ENCODE measurements around the gene PIK3R1.

The PIK3R1 gene

DNA sequence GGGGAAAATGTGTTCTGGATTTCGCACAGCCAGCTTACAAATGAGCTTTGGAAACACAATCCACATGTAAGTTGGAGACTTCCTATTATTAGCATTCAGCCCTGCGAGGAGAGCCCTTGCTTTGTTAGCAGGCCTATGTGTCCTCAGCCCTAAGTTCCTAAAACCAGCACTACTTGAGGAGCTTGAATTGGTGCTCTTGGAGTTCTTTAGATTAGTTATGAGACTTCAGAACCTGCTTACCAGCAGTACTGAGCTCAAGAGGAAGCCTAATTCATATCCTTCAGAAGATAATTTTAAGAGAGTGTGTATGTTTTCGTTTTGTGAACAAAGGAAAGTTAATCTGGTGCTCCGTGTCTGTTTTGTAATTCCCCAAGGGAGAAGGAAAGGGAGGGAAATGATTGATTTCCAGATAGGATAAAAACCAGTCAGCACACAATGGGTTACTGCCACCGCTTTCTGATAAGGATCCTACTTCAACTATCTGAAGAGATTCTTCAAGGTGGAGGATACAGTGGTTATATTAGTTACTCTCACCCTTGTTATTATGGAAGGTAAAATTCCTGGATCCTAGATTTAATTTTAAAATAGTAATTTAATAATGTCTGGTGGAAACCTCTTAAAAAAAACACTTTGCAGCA is 35.2 kb downstream of the PIK3R1 start:
- Histone ChIP-seq H3K79me2 (ENCODE audit: control insufficient read depth, insufficient read depth, low read length) (peaks cover 5% of the 10 kb centered on the region), H2AK5ac (ENCODE audit: low read length) (no peak overlapping the region), H3K27me3 (ENCODE audit: insufficient read depth, low read length, poor library complexity) (no peaks in the 10 kb centered on the region), H3K4ac (ENCODE audit: low read depth, low read length) (peak overlapping the region; percentile 70), H3K27ac (ENCODE audit: low read depth, low read length) (peak overlapping the region; percentile 14), H3K56ac (ENCODE audit: low read length) (peak overlapping the region; percentile 83), H4K8ac (ENCODE audit: low read depth, low read length) (no peak overlapping the region), H3K18ac (ENCODE audit: low read length) (peak overlapping the region; percentile 60), H2BK15ac (replicated peaks; ENCODE audit: low read depth) (peak overlapping the region; percentile 14), H3K4me2 (ENCODE audit: low read length) (no peak overlapping the region), H3K23ac (ENCODE audit: low read length) (no peak overlapping the region), H3K36me3 (ENCODE audit: control insufficient read depth, insufficient read depth, low read length) (no peaks in the 10 kb centered on the region), H3K4me3 (ENCODE audit: low read length) (no peak overlapping the region), H4K5ac (ENCODE audit: low read length) (no peak overlapping the region), H3K79me1 (ENCODE audit: low read length) (peaks cover 2% of the 10 kb centered on the region), H3K9ac (ENCODE audit: low read length) (no peak overlapping the region), H3K4me1 (ENCODE audit: control insufficient read depth, low read depth, low read length) (peaks cover 21% of the 10 kb centered on the region), H2BK5ac (ENCODE audit: low read length) (no peak overlapping the region), H2BK120ac (ENCODE audit: low read depth, low read length) (no peak overlapping the region)
- WGBS (ENCODE audit: extremely low coverage, insufficient coverage, low lambda C conversion rate): no CpG with 5 or more reads among the region's 5 CpGs
- DNase-seq: peak; percentile 70

DNA sequence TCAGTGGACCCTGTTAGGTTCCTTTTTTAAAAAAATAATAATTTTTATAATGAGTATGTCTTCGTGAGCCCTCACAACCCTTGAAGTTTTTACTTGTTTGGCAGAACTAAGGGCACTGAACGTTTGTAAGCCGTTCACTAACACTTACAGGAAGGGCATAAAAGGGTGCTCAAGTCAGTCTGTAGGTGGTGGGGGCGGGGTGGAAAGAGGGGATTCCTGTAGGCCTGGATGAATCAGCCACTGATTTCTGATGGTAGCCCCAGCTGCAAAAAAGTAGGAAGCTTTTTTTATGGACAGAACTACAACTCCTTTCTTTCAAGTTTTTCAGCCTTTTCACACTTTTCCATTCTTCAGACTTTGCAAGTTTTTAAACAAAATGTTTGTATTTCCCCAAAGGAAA is 35.8 kb downstream of the PIK3R1 start:
- H2BK120ac ChIP-seq (ENCODE audit: low read depth, low read length): no peak overlapping the region
- peak overlapping the region; percentile 82 for H2BK5ac ChIP-seq (ENCODE audit: low read length)
- H4K8ac ChIP-seq (ENCODE audit: low read depth, low read length): no peak overlapping the region
- DNase-seq: peak; percentile 51
- no CpG with 5 or more reads among the region's 4 CpGs for WGBS (ENCODE audit: extremely low coverage, insufficient coverage, low lambda C conversion rate)
- H2BK15ac ChIP-seq (replicated peaks; ENCODE audit: low read depth): no peak overlapping the region
- H2AK5ac ChIP-seq (ENCODE audit: low read length): no peak overlapping the region
- H3K23ac ChIP-seq (ENCODE audit: low read length): no peak overlapping the region
- H3K4me3 ChIP-seq (ENCODE audit: low read length): no peak overlapping the region
- H3K4me1 ChIP-seq (ENCODE audit: control insufficient read depth, low read depth, low read length): peaks cover 21% of the 10 kb centered on the region
- H3K56ac ChIP-seq (ENCODE audit: low read length): peak overlapping the region; percentile 83
- H3K9ac ChIP-seq (ENCODE audit: low read length): peak overlapping the region; percentile 41
- peaks cover 5% of the 10 kb centered on the region for H3K79me2 ChIP-seq (ENCODE audit: control insufficient read depth, insufficient read depth, low read length)
- H3K36me3 ChIP-seq (ENCODE audit: control insufficient read depth, insufficient read depth, low read length): no peaks in the 10 kb centered on the region
- H3K4ac ChIP-seq (ENCODE audit: low read depth, low read length): no peak overlapping the region
- peaks cover 2% of the 10 kb centered on the region for H3K79me1 ChIP-seq (ENCODE audit: low read length)
- H3K18ac ChIP-seq (ENCODE audit: low read length): peak overlapping the region; percentile 84
- no peaks in the 10 kb centered on the region for H3K27me3 ChIP-seq (ENCODE audit: insufficient read depth, low read length, poor library complexity)
- H4K5ac ChIP-seq (ENCODE audit: low read length): no peak overlapping the region
- peak overlapping the region; percentile 26 for H3K27ac ChIP-seq (ENCODE audit: low read depth, low read length)
- no peak overlapping the region for H3K4me2 ChIP-seq (ENCODE audit: low read length)

DNA sequence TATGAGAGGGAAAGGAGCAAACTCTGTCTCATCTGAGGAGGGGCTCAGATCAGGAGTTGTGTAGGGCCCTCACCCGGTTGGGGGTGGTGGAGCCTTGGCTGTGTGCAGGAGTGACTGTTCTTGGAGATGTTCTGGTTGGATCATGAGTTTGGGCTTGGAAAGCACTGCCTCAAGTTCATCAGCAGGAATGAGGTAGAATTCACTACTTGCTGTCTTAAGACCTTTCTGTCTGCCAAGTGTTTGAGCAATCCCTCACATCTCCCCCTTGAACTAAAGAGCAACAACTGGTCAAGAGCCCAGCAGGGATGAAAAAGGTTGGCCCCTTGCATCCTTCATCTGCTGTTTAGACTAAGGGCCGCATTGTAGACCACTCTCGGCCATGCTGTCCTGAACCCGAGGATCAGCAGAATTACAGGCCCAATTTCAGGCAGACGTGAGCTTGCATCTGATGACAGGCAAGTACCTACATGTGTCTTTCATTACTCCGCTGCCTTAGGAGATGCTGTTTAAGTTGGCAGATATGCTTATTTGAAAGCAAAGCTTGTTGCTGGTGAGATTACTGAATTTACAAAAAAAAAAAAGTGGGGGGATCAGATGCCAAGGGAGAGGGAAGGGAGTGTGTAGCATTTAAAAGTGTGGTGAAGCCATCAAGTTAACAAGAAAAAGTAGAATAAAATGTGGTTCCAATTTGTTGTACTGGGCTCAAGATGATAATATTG is 36.4 kb downstream of the PIK3R1 start:
- Histone ChIP-seq H3K23ac (ENCODE audit: low read length) (no peak overlapping the region), H3K9ac (ENCODE audit: low read length) (peak overlapping the region; percentile 41), H4K8ac (ENCODE audit: low read depth, low read length) (no peak overlapping the region), H3K4me2 (ENCODE audit: low read length) (no peak overlapping the region), H3K56ac (ENCODE audit: low read length) (peak overlapping the region; percentile 83), H3K36me3 (ENCODE audit: control insufficient read depth, insufficient read depth, low read length) (no peaks in the 10 kb centered on the region), H3K79me1 (ENCODE audit: low read length) (peaks cover 4% of the 10 kb centered on the region), H3K18ac (ENCODE audit: low read length) (peak overlapping the region; percentile 84), H3K4me1 (ENCODE audit: control insufficient read depth, low read depth, low read length) (peaks cover 21% of the 10 kb centered on the region), H3K79me2 (ENCODE audit: control insufficient read depth, insufficient read depth, low read length) (peaks cover 7% of the 10 kb centered on the region), H3K27me3 (ENCODE audit: insufficient read depth, low read length, poor library complexity) (no peaks in the 10 kb centered on the region), H3K27ac (ENCODE audit: low read depth, low read length) (peak overlapping the region; percentile 26), H2BK5ac (ENCODE audit: low read length) (peak overlapping the region; percentile 82), H2BK15ac (replicated peaks; ENCODE audit: low read depth) (no peak overlapping the region), H2AK5ac (ENCODE audit: low read length) (peak overlapping the region; percentile 94), H2BK120ac (ENCODE audit: low read depth, low read length) (no peak overlapping the region), H3K4me3 (ENCODE audit: low read length) (no peak overlapping the region), H4K5ac (ENCODE audit: low read length) (no peak overlapping the region), H3K4ac (ENCODE audit: low read depth, low read length) (no peak overlapping the region)
- DNase-seq: peak; percentile 16
- no CpG with 5 or more reads among the region's 6 CpGs for WGBS (ENCODE audit: extremely low coverage, insufficient coverage, low lambda C conversion rate)

DNA sequence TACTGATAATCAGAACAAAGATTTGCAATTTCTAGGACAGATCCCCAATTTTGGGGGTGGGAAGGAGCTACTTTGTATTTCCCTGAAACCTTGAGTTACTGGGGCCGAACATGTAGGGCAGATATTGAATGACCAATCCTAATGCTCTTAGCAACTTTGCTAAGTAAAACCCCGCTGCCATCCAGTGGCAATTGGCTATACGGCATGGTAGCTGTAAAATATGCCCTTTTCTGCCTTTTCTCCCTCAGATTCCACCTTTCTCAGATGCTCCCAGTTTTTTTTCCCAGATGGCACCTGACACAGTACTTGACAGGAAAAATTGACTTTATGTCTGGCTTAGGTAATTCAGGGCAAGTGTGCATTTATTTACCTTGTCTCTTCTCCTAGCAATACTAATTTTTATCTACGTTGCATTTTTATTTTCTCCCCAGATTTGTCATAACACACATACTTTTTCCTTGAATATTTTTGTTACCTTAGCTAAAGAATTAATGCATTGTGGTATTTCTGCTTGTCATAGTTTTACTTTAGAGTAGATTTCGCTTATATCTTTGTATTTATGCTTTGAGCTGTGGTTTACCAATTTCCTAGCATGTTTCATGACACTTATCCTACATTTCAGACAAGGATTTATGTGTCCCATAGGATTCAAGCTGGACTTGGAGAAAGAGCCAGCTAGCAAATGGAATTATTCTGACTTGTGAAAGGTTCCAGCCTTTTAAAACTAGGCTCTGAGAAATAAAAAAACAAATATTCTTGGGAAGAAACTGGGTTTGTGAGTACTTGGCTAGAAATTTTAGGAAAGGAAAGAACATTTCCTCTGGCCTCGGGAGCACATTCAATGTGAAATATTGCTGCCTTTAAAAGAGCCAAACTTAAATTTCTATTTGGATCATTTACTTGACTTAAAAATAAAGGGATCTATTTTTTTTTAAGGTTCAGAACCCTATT is 37.4 kb downstream of the PIK3R1 start:
- Histone ChIP-seq H2BK5ac (ENCODE audit: low read length) (no peak overlapping the region), H3K36me3 (ENCODE audit: control insufficient read depth, insufficient read depth, low read length) (no peaks in the 10 kb centered on the region), H3K23ac (ENCODE audit: low read length) (no peak overlapping the region), H2BK120ac (ENCODE audit: low read depth, low read length) (no peak overlapping the region), H4K8ac (ENCODE audit: low read depth, low read length) (no peak overlapping the region), H3K4me1 (ENCODE audit: control insufficient read depth, low read depth, low read length) (peaks cover 21% of the 10 kb centered on the region), H2AK5ac (ENCODE audit: low read length) (no peak overlapping the region), H2BK15ac (replicated peaks; ENCODE audit: low read depth) (no peak overlapping the region), H3K27me3 (ENCODE audit: insufficient read depth, low read length, poor library complexity) (no peaks in the 10 kb centered on the region), H3K56ac (ENCODE audit: low read length) (no peak overlapping the region), H4K5ac (ENCODE audit: low read length) (no peak overlapping the region), H3K27ac (ENCODE audit: low read depth, low read length) (no peak overlapping the region), H3K18ac (ENCODE audit: low read length) (no peak overlapping the region), H3K9ac (ENCODE audit: low read length) (no peak overlapping the region), H3K4me2 (ENCODE audit: low read length) (no peak overlapping the region), H3K4me3 (ENCODE audit: low read length) (no peak overlapping the region), H3K79me1 (ENCODE audit: low read length) (peaks cover 4% of the 10 kb centered on the region), H3K79me2 (ENCODE audit: control insufficient read depth, insufficient read depth, low read length) (peaks cover 7% of the 10 kb centered on the region), H3K4ac (ENCODE audit: low read depth, low read length) (no peak overlapping the region)
- WGBS (ENCODE audit: extremely low coverage, insufficient coverage, low lambda C conversion rate): no CpG with 5 or more reads among the region's 6 CpGs
- peak; percentile 80 for DNase-seq

DNA sequence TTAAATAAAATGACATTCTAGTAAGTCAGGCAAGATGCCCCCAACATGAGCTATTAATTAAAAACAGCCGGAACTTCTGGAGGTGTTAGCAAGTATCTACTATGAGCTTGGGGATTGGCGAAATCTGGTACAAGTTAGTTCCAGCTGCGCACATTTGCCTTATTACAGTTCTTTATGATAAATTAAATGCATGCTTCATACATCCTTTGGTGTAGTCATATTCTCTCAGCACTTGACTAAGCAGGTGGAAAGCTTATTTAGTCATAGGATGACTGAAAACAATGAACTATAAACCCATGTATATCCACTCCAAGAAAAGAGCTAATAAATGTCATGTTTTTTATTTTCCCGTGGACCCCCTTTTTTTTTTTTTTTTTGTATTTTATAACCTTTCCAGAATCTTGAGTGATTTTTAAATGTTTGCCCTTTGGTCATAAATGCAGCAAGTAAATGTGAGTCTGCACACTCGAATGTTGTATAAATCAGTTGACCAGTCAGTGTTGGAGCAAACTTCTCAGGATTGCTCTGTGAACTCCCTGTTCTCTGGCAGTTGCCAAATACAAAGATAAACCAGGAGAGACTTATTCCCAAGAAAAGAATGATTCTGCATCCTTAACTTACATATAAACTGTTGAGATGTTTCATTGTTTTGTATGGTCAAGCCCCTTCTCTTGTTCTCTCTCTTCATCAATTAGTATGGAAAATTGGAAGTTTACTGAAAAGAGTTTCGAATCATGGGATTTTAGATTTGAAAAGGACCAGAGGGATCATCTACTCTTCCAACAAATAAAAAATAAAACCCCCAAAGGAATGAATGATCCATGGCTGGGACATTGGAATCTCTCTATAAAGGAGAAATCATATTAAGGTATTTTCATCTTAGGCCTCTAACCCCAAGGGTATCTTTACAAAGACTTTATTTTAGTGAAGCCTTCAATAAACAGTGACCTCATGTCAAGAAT is 38.3 kb downstream of the PIK3R1 start:
- no peak overlapping the region for H3K9ac ChIP-seq (ENCODE audit: low read length)
- peaks cover 21% of the 10 kb centered on the region for H3K4me1 ChIP-seq (ENCODE audit: control insufficient read depth, low read depth, low read length)
- DNase-seq: no peak
- no peak overlapping the region for H3K4me3 ChIP-seq (ENCODE audit: low read length)
- H2AK5ac ChIP-seq (ENCODE audit: low read length): no peak overlapping the region
- H3K4ac ChIP-seq (ENCODE audit: low read depth, low read length): no peak overlapping the region
- no peak overlapping the region for H3K27ac ChIP-seq (ENCODE audit: low read depth, low read length)
- H3K36me3 ChIP-seq (ENCODE audit: control insufficient read depth, insufficient read depth, low read length): no peaks in the 10 kb centered on the region
- H3K4me2 ChIP-seq (ENCODE audit: low read length): no peak overlapping the region
- H3K79me2 ChIP-seq (ENCODE audit: control insufficient read depth, insufficient read depth, low read length): peaks cover 7% of the 10 kb centered on the region
- no peak overlapping the region for H2BK120ac ChIP-seq (ENCODE audit: low read depth, low read length)
- H3K79me1 ChIP-seq (ENCODE audit: low read length): peaks cover 4% of the 10 kb centered on the region
- no CpG with 5 or more reads among the region's 6 CpGs for WGBS (ENCODE audit: extremely low coverage, insufficient coverage, low lambda C conversion rate)
- no peak overlapping the region for H2BK5ac ChIP-seq (ENCODE audit: low read length)
- no peak overlapping the region for H2BK15ac ChIP-seq (replicated peaks; ENCODE audit: low read depth)
- H3K27me3 ChIP-seq (ENCODE audit: insufficient read depth, low read length, poor library complexity): no peaks in the 10 kb centered on the region
- no peak overlapping the region for H3K23ac ChIP-seq (ENCODE audit: low read length)
- H4K8ac ChIP-seq (ENCODE audit: low read depth, low read length): no peak overlapping the region
- no peak overlapping the region for H3K18ac ChIP-seq (ENCODE audit: low read length)
- no peak overlapping the region for H3K56ac ChIP-seq (ENCODE audit: low read length)
- no peak overlapping the region for H4K5ac ChIP-seq (ENCODE audit: low read length)
